ENCODE results near the gene GABPB1. TPM values are rescaled to one million over a fixed set of nuclear protein-coding genes. Genes with fewer than 3 reads are reported as not detected.

Gene GABPB1
- total RNA-seq, 6 experiments from 2014 or later, result 5.4 to 10.5 (median 9.4) TPM

DNA sequence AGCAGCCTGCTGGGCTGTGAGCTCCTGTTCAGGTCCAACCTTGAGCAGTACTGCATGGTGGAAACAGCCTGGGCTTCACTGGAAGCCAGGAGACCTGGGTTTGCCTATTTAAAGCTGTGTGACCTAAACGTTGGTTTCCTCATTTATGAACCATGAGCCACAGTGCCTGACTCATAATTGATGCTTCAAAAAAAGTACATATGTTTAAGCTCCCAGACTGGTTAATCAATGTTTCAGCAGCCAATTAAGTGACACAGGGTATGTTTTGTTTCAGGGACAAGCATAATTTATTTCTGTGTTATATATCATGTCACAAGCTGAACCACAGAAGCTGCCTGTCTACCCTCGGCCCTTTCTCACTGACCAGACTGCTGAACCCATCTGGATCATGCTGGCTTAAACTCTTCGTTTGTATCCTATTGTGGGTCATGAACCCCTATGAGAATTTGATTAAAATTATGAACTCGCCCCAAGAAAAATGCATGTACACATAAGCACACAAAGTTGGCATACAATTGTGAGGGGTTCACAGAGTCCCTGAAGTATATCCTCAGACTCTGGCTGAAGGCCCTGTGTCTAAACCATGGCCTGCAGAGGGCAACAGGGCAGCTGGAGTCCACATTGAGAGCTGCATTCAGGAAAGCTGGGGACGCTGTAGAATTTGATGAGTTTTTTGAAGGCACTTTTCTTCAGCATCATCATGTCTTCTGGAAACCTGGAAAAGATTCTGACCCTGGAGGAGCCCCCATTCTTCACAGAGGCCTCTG lies 113.1 kb downstream of the GABPB1 start:
- no peak overlapping the region for H3K4me3 ChIP-seq
- intact Hi-C loops (cut with DNase I), result no loop called here
- H3K4me1 ChIP-seq, result peaks cover 0 to 61% (median 17%) of the 10 kb centered on the region in 4 donors
- no peak overlapping the region for H3K27ac ChIP-seq
- H3K9me3 ChIP-seq, result no peaks in the 10 kb centered on the region
- ATAC-seq (peak in 1 of 4 donors; percentile 13), DNase-seq (no peak)
- H3K27me3 ChIP-seq, result no peaks in the 10 kb centered on the region
- WGBS (ENCODE audit: insufficient coverage, low coverage, low lambda C conversion rate, missing lambda C conversion rate), result 31% methylated on average over 4 of the region's 5 CpGs
- H3K36me3 ChIP-seq, result no peaks in the 10 kb centered on the region
- TF ChIP-seq POLR2A (IDR thresholded peaks at IDR 0.05), result no peak
- TF ChIP-seq, protein P1, sequence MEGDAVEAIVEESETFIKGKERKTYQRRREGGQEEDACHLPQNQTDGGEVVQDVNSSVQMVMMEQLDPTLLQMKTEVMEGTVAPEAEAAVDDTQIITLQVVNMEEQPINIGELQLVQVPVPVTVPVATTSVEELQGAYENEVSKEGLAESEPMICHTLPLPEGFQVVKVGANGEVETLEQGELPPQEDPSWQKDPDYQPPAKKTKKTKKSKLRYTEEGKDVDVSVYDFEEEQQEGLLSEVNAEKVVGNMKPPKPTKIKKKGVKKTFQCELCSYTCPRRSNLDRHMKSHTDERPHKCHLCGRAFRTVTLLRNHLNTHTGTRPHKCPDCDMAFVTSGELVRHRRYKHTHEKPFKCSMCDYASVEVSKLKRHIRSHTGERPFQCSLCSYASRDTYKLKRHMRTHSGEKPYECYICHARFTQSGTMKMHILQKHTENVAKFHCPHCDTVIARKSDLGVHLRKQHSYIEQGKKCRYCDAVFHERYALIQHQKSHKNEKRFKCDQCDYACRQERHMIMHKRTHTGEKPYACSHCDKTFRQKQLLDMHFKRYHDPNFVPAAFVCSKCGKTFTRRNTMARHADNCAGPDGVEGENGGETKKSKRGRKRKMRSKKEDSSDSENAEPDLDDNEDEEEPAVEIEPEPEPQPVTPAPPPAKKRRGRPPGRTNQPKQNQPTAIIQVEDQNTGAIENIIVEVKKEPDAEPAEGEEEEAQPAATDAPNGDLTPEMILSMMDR (IDR thresholded peaks at IDR 0.05), result peak in 3 of 4 donors; percentile 18 to 41 (median 27)

DNA sequence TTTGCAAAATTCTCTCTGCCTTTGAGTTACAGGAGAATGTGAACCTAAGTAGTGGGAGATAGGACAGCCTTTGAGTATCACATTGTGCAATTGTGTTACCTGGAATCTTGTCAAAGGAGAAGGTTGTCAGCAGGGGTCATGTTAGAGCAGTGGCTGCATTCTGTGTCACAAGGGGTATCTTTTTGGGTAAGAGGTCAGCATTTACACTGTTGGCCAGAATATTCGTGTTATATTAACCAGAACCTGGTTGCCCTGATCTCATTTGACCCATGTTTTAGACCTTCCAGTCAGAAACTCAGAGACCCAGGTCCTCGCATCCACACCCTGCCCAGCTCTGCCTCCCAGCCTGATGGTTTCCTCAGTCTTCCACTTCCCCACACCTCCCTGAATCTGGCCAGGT lies 116.7 kb downstream of the GABPB1 start:
- Histone ChIP-seq H3K36me3 (peaks cover 0 to 5% (median 0%) of the 10 kb centered on the region in 4 donors), H3K27ac (peak overlapping the region; percentile 44 to 80 (median 75)), H3K27me3 (no peaks in the 10 kb centered on the region), H3K4me3 (no peak overlapping the region), H3K4me1 (peaks cover 0 to 58% (median 11%) of the 10 kb centered on the region in 4 donors), H3K9me3 (no peaks in the 10 kb centered on the region)
- DNase-seq, result peak in 1 of 3 donors; percentile 73
- WGBS (ENCODE audit: insufficient coverage, low coverage, low lambda C conversion rate, missing lambda C conversion rate), result 25% methylated on average over 1 of the region's 2 CpGs
- intact Hi-C loops (cut with DNase I), result no loop called here
- TF ChIP-seq, protein P1 (IDR thresholded peaks at IDR 0.05), result no peak
- TF ChIP-seq POLR2A (IDR thresholded peaks at IDR 0.05), result no peak
- ATAC-seq, result peak; percentile 79 to 90 (median 84)

DNA sequence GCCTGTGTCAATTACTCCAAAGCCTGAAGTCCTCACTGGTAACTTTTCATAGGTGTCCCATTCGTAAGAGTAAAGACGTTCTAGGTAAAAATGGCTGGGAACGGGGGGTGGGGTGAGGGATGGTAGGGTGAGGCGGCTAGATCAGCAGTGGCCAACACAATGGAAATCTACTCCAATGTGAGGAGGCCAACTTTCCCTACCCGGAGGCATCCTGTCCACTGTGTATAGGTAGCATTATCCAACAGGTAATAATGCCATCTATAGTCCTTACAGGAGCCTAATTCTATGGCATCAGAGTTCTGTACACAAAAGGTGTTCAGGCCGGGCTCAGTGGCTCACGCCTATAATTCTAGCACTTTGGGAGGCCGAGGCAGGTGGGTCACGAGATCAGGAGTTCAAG lies 118.6 kb downstream of the GABPB1 start:
- H3K27me3 ChIP-seq, result no peaks in the 10 kb centered on the region
- no peaks in the 10 kb centered on the region for H3K9me3 ChIP-seq
- peaks cover 0 to 9% (median 0%) of the 10 kb centered on the region in 4 donors for H3K36me3 ChIP-seq
- TF ChIP-seq POLR2A (IDR thresholded peaks at IDR 0.05), result no peak
- TF ChIP-seq, protein P1 (IDR thresholded peaks at IDR 0.05), result no peak
- H3K4me1 ChIP-seq, result peaks cover 0 to 56% (median 11%) of the 10 kb centered on the region in 4 donors
- H3K4me3 ChIP-seq, result no peak overlapping the region
- peak overlapping the region in 2 of 3 donors; percentile 75 to 80 for H3K27ac ChIP-seq
- no peak for ATAC-seq
- intact Hi-C loops (cut with DNase I), result no loop called here
- no peak for DNase-seq
- WGBS (ENCODE audit: insufficient coverage, low coverage, low lambda C conversion rate, missing lambda C conversion rate), result 100% methylated on average over 1 of the region's 9 CpGs

DNA sequence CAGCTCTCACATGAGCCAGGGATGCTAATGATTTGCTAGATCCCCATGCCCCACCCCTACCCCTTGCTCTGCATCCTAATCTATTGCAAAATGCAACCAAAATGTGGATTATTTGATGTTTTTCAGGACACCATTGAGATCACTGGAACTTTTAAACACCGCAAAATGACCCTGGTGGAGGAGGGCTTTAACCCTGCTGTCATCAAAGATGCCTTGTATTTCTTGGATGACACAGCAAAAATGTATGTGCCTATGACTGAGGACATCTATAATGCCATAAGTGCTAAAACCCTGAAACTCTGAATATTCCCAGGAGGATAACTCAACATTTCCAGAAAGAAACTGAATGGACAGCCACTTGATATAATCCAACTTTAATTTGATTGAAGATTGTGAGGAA lies 119.2 kb downstream of the GABPB1 start:
- peak overlapping the region in 2 of 3 donors; percentile 75 to 80 for H3K27ac ChIP-seq
- no peak for DNase-seq
- no peak overlapping the region for H3K4me3 ChIP-seq
- intact Hi-C loops (cut with DNase I), result no loop called here
- TF ChIP-seq, protein P1 (IDR thresholded peaks at IDR 0.05), result no peak
- TF ChIP-seq POLR2A (IDR thresholded peaks at IDR 0.05), result no peak
- no peaks in the 10 kb centered on the region for H3K27me3 ChIP-seq
- peaks cover 0 to 56% (median 11%) of the 10 kb centered on the region in 4 donors for H3K4me1 ChIP-seq
- no peaks in the 10 kb centered on the region for H3K9me3 ChIP-seq
- 33% methylated on average over 1 of the region's 1 CpG for WGBS (ENCODE audit: insufficient coverage, low coverage, low lambda C conversion rate, missing lambda C conversion rate)
- H3K36me3 ChIP-seq, result peaks cover 0 to 15% (median 0%) of the 10 kb centered on the region in 4 donors
- ATAC-seq, result peak in 3 of 4 donors; percentile 7 to 28 (median 13)
